Measurements from ENCODE around the gene PSMB8.
"Not testable (repeated sequence)": the region's sequence is repeated elsewhere in the genome, so short reads cannot be mapped to it uniquely, and the experiment has no call there.

Gene PSMB8

GRCh38 chr6:32885698-32886286 is 41.9 kb upstream of the PSMB8 start:
- TF ChIP-seq, protein P1, sequence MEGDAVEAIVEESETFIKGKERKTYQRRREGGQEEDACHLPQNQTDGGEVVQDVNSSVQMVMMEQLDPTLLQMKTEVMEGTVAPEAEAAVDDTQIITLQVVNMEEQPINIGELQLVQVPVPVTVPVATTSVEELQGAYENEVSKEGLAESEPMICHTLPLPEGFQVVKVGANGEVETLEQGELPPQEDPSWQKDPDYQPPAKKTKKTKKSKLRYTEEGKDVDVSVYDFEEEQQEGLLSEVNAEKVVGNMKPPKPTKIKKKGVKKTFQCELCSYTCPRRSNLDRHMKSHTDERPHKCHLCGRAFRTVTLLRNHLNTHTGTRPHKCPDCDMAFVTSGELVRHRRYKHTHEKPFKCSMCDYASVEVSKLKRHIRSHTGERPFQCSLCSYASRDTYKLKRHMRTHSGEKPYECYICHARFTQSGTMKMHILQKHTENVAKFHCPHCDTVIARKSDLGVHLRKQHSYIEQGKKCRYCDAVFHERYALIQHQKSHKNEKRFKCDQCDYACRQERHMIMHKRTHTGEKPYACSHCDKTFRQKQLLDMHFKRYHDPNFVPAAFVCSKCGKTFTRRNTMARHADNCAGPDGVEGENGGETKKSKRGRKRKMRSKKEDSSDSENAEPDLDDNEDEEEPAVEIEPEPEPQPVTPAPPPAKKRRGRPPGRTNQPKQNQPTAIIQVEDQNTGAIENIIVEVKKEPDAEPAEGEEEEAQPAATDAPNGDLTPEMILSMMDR (IDR thresholded peaks at IDR 0.05; ENCODE audit: low read depth, low read length, poor library complexity, severe bottlenecking) = peak; percentile 72
- no peak for TF ChIP-seq EZH2phosphoT487 (IDR thresholded peaks at IDR 0.05; ENCODE audit: borderline replicate concordance, low read length)
- peaks cover 64% of the 10 kb centered on the region for H3K4me1 ChIP-seq (ENCODE audit: control insufficient read depth, low read length)
- H4K20me1 ChIP-seq (ENCODE audit: control insufficient read depth, insufficient read depth, low read depth, low read length) = no peaks in the 10 kb centered on the region
- no peak overlapping the region for H3K4me3 ChIP-seq (ENCODE audit: low read length)
- H3K36me3 ChIP-seq (ENCODE audit: control insufficient read depth, low read length) = no peaks in the 10 kb centered on the region
- no peaks in the 10 kb centered on the region for H3K9me3 ChIP-seq (ENCODE audit: control insufficient read depth, insufficient read depth, low read length)
- H3K4me2 ChIP-seq (ENCODE audit: low read length) = no peak overlapping the region
- H3K9me2 ChIP-seq (replicated peaks; ENCODE audit: control insufficient read depth, low read length) = no peaks in the 10 kb centered on the region
- H3K27me3 ChIP-seq (ENCODE audit: control insufficient read depth, low read length) = no peaks in the 10 kb centered on the region
- H3K79me2 ChIP-seq (ENCODE audit: control insufficient read depth, low read length) = no peaks in the 10 kb centered on the region
- no peak overlapping the region for H3K27ac ChIP-seq (ENCODE audit: low read depth, low read length)
- peaks cover 12% of the 10 kb centered on the region for H3F3A ChIP-seq (ENCODE audit: control insufficient read depth, insufficient read depth)

GRCh38 chr6:32883789-32884188 is 39.9 kb upstream of the PSMB8 start:
- Histone ChIP-seq H3F3A (ENCODE audit: control insufficient read depth, insufficient read depth) (peaks cover 12% of the 10 kb centered on the region; the same call in 1 of the 2 replicates), H3K4me1 (ENCODE audit: control insufficient read depth, low read length) (peaks cover 60% of the 10 kb centered on the region), H3K36me3 (ENCODE audit: control insufficient read depth, low read length) (no peaks in the 10 kb centered on the region), H3K27me3 (ENCODE audit: control insufficient read depth, low read length) (no peaks in the 10 kb centered on the region), H3K4me3 (ENCODE audit: low read length) (no peak overlapping the region), H3K79me2 (ENCODE audit: control insufficient read depth, low read length) (no peaks in the 10 kb centered on the region), H4K20me1 (ENCODE audit: control insufficient read depth, insufficient read depth, low read depth, low read length) (no peaks in the 10 kb centered on the region), H3K9me2 (replicated peaks; ENCODE audit: control insufficient read depth, low read length) (no peaks in the 10 kb centered on the region), H3K9me3 (ENCODE audit: control insufficient read depth, insufficient read depth, low read length) (no peaks in the 10 kb centered on the region), H3K4me2 (ENCODE audit: low read length) (no peak overlapping the region), H3K27ac (ENCODE audit: low read depth, low read length) (no peak overlapping the region)
- TF ChIP-seq EZH2phosphoT487 (IDR thresholded peaks at IDR 0.05; ENCODE audit: borderline replicate concordance, low read length) = no peak
- TF ChIP-seq, protein P1 (IDR thresholded peaks at IDR 0.05; ENCODE audit: low read depth, low read length, poor library complexity, severe bottlenecking) = no peak

GRCh38 chr6:32882879-32883250 is 39.0 kb upstream of the PSMB8 start:
- Histone ChIP-seq H3F3A (ENCODE audit: control insufficient read depth, insufficient read depth) (peaks cover 9% of the 10 kb centered on the region; the same call in 1 of the 2 replicates), H3K27ac (ENCODE audit: low read depth, low read length) (no peak overlapping the region), H3K36me3 (ENCODE audit: control insufficient read depth, low read length) (no peaks in the 10 kb centered on the region), H3K9me2 (replicated peaks; ENCODE audit: control insufficient read depth, low read length) (no peaks in the 10 kb centered on the region), H3K4me1 (ENCODE audit: control insufficient read depth, low read length) (peaks cover 58% of the 10 kb centered on the region), H4K20me1 (ENCODE audit: control insufficient read depth, insufficient read depth, low read depth, low read length) (no peaks in the 10 kb centered on the region), H3K4me3 (ENCODE audit: low read length) (no peak overlapping the region), H3K27me3 (ENCODE audit: control insufficient read depth, low read length) (no peaks in the 10 kb centered on the region), H3K9me3 (ENCODE audit: control insufficient read depth, insufficient read depth, low read length) (no peaks in the 10 kb centered on the region), H3K4me2 (ENCODE audit: low read length) (no peak overlapping the region), H3K79me2 (ENCODE audit: control insufficient read depth, low read length) (no peaks in the 10 kb centered on the region)
- TF ChIP-seq, protein P1 (IDR thresholded peaks at IDR 0.05; ENCODE audit: low read depth, low read length, poor library complexity, severe bottlenecking) = no peak
- no peak for TF ChIP-seq EZH2phosphoT487 (IDR thresholded peaks at IDR 0.05; ENCODE audit: borderline replicate concordance, low read length)

DNA sequence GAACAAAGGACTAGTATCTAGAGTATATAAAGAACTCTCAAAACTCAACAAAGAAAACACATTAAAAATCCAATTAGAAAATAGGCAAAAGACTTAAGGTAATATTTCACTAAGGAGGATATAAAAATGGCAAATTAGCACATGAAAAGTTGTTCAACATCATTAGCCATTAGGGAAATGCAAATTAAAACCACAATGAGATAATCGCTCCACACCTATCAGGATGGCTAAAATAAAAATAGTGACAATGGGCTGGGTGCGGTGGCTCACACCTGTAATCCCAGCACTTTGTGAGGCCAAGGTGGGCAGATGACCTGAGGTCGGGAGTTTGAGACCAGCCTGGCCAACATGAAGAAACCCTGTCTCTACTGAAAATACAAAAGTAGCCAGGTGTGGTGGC is 37.1 kb upstream of the PSMB8 start:
- H3K27ac ChIP-seq (ENCODE audit: low read depth, low read length); H3K9me2 ChIP-seq (replicated peaks; ENCODE audit: control insufficient read depth, low read length); H3K9me3 ChIP-seq (ENCODE audit: control insufficient read depth, insufficient read depth, low read length); H3K27me3 ChIP-seq (ENCODE audit: control insufficient read depth, low read length); H3K36me3 ChIP-seq (ENCODE audit: control insufficient read depth, low read length); H4K20me1 ChIP-seq (ENCODE audit: control insufficient read depth, insufficient read depth, low read depth, low read length); H3K79me2 ChIP-seq (ENCODE audit: control insufficient read depth, low read length): not testable (repeated sequence)
- Histone ChIP-seq H3F3A (ENCODE audit: control insufficient read depth, insufficient read depth) (peaks cover 12% of the 10 kb centered on the region; the same call in 1 of the 2 replicates), H3K4me3 (ENCODE audit: low read length) (peak overlapping the region; percentile 5; the same call in 1 of the 2 replicates), H3K4me2 (ENCODE audit: low read length) (peak overlapping the region; percentile 36), H3K4me1 (ENCODE audit: control insufficient read depth, low read length) (peaks cover 49% of the 10 kb centered on the region)

Data from DOHH2 (cell line).